Endothelial cell of umbilical vein (primary cell): Measurements from ENCODE around the gene PDPN. TPM values are rescaled to one million over a fixed set of nuclear protein-coding genes. Genes with fewer than 3 reads are reported as not detected.

Source experiments
- BruUV-seq: library from RNA; stranded (reverse); fragments of 400-500 nt; replicated peaks from 2 replicates; lab custom pipeline; 2021; lab: Mats Ljungman, UMichigan
- CTCF ChIA-PET: fragments of 300-600, 350-600 bp; sonication (Branson Sonifier 250); formaldehyde crosslinking; loops from one replicate; lab custom pipeline; 2021; ENCODE audit warnings: antibody characterized with exemption, inconsistent platforms; lab: Charles Lee
- POLR2A ChIA-PET: fragments of 300-600, 350-600 bp; sonication (Branson Sonifier 250); formaldehyde crosslinking; loops from one replicate; lab custom pipeline; 2021; ENCODE audit warnings: antibody characterized with exemption, inconsistent platforms; lab: Charles Lee
- DNase-seq: peaks from one replicate; pipeline ENCODE4 v3.0.0-alpha.2; 2011; ENCODE audit warnings: low read depth, low spot score
- FAIRE-seq: peaks from 2 replicates; lab custom pipeline; 2011; peaks lifted over from hg19 to GRCh38; lab: Jason Lieb, UNC
- H2AFZ ChIP-seq: 2 replicates; pipeline ENCODE4 v1.6.0; 2012; ENCODE audit warnings: low read depth, low read length, control low read depth, inconsistent platforms
- H3K27ac ChIP-seq: 2 replicates; pipeline ENCODE4 v1.5.1; 2011; ENCODE audit warnings: low read depth, mild to moderate bottlenecking, control low read depth, low read length, moderate library complexity; ENCODE audit not compliant: insufficient read depth
- H3K27me3 ChIP-seq, 2 experiments: 2 replicates each; pipeline versions ENCODE4 v1.6.0 to v1.6.1; 2011; ENCODE audit warnings: low read length in 2 of 2, mixed read lengths in 1 of 2; ENCODE audit not compliant: control insufficient read depth in 2 of 2, insufficient read depth in 2 of 2
- H3K36me3 ChIP-seq, 2 experiments: 2 replicates in 1 of 2; 3 replicates in 1 of 2; pipeline ENCODE4 v1.5.1; 2011; ENCODE audit warnings: low read length in 2 of 2, mild to moderate bottlenecking in 1 of 2, moderate library complexity in 1 of 2; ENCODE audit not compliant: control insufficient read depth in 2 of 2, insufficient read depth in 2 of 2; ENCODE audit errors: extremely low read depth in 1 of 2
- H3K4me1 ChIP-seq: 3 replicates; pipeline ENCODE4 v1.5.1; 2011; ENCODE audit warnings: mild to moderate bottlenecking, low read length; ENCODE audit not compliant: control insufficient read depth, insufficient read depth; ENCODE audit errors: extremely low read depth
- H3K4me2 ChIP-seq: 2 replicates; pipeline ENCODE4 v1.6.1; 2011; ENCODE audit warnings: low read length, control low read depth, mixed read lengths; ENCODE audit not compliant: insufficient read depth
- H3K4me3 ChIP-seq, 3 experiments: fragments of 200-600 bp in 1 of 3; sonication (generic), shearing (Covaris generic) in 1 of 3; replicated peaks in 1 of 3; 2 replicates each; pipeline ENCODE4 v1.5.1; 2011 to 2016; ENCODE audit warnings: control low read depth in 3 of 3, low read length in 3 of 3, mild to moderate bottlenecking in 2 of 3, inconsistent platforms in 1 of 3, low read depth in 1 of 3, moderate library complexity in 1 of 3; ENCODE audit not compliant: insufficient read depth in 1 of 3
- H3K79me2 ChIP-seq: 2 replicates; pipeline ENCODE4 v1.6.0; 2012; ENCODE audit warnings: low read length, inconsistent platforms; ENCODE audit not compliant: control insufficient read depth, insufficient read depth
- H3K9ac ChIP-seq: replicated peaks from 2 replicates; pipeline ENCODE3; 2011; ENCODE audit warnings: low read length, control low read depth; ENCODE audit not compliant: insufficient read depth; ENCODE audit errors: extremely low read depth
- H3K9me1 ChIP-seq: replicated peaks from 3 replicates; pipeline ENCODE4 v1.6.0; 2011; ENCODE audit warnings: mild to moderate bottlenecking, low read length; ENCODE audit not compliant: control insufficient read depth, insufficient read depth; ENCODE audit errors: extremely low read depth
- H3K9me3 ChIP-seq: replicated peaks from 2 replicates; pipeline ENCODE4 v1.5.1; 2012; ENCODE audit warnings: low read length, inconsistent platforms; ENCODE audit not compliant: control insufficient read depth, insufficient read depth
- H4K20me1 ChIP-seq: replicated peaks from 2 replicates; pipeline ENCODE3; 2011; ENCODE audit warnings: mild to moderate bottlenecking, low read length; ENCODE audit not compliant: control insufficient read depth, insufficient read depth; ENCODE audit errors: extremely low read depth
- CTCF ChIP-seq, 2 donors: IDR thresholded peaks; 1 replicate in 1 of 2; 2 replicates in 1 of 2; pipeline ENCODE4 v1.5.1; 2011; ENCODE audit warnings: low read length in 2 of 2, mild to moderate bottlenecking in 2 of 2, moderate library complexity in 2 of 2, control low read depth in 1 of 2, inconsistent platforms in 1 of 2, low read depth in 1 of 2; ENCODE audit not compliant: insufficient read depth in 1 of 2; ENCODE audit errors: extremely low read depth in 1 of 2
- EZH2 ChIP-seq: IDR thresholded peaks from 2 replicates; pipeline ENCODE4 v1.6.1; 2012; ENCODE audit warnings: borderline replicate concordance, low read depth, mild to moderate bottlenecking, moderate library complexity, low read length, inconsistent platforms; ENCODE audit not compliant: severe bottlenecking
- FOS ChIP-seq: IDR thresholded peaks from 2 replicates; pipeline ENCODE4 v1.6.1; 2011; ENCODE audit warnings: mild to moderate bottlenecking, low read length, moderate library complexity, borderline replicate concordance; ENCODE audit not compliant: insufficient read depth
- GATA2 ChIP-seq: IDR thresholded peaks from 2 replicates; pipeline ENCODE4 v1.7.0; 2011; ENCODE audit warnings: low read depth, mild to moderate bottlenecking, moderate library complexity, mixed read lengths, low read length; ENCODE audit not compliant: insufficient read length, insufficient read depth
- JUN ChIP-seq: IDR thresholded peaks from 2 replicates; pipeline ENCODE4 v1.6.1; 2011; ENCODE audit warnings: borderline replicate concordance, low read depth; ENCODE audit not compliant: insufficient read length, insufficient read depth
- MAX ChIP-seq: IDR thresholded peaks from 2 replicates; pipeline ENCODE4 v1.6.1; 2011; ENCODE audit not compliant: insufficient read depth, insufficient read length
- MYC ChIP-seq: IDR thresholded peaks from one replicate; pipeline ENCODE4 v1.6.1; 2011; ENCODE audit warnings: mild to moderate bottlenecking, low read depth, low read length
- POLR2A ChIP-seq: IDR thresholded peaks from 2 replicates; pipeline ENCODE4 v1.6.1; 2012; ENCODE audit warnings: low read depth, mild to moderate bottlenecking, control low read depth, low read length
- POLR2AphosphoS5 ChIP-seq: IDR thresholded peaks from 2 replicates; pipeline ENCODE4 v1.6.1; 2012; ENCODE audit warnings: low read depth, mild to moderate bottlenecking, control low read depth, low read length, moderate library complexity; ENCODE audit not compliant: insufficient read depth
- dilution Hi-C: fragments of 300-500 bp; cut with MboI; formaldehyde crosslinking; loops from one replicate; pipeline ENCODE4 v1.15.0; 2019; ENCODE audit warnings: low sequenced_read_pairs; ENCODE audit not compliant: extremely low pct_ligation_motif_present
- intact Hi-C: fragments of 100-400 bp; cut with micrococcal nuclease; formaldehyde crosslinking; loops from one replicate; pipeline ENCODE4 v1.10.0; 2022
- polyA plus RNA-seq, 4 experiments: library from polyadenylated mRNA; depleted of rRNA in 3 of 4; stranded (reverse) in 3 of 4; unstranded in 1 of 4; fragments of >200 nt; gene quantifications; 2 replicates each; pipeline versions ENCODE4 v1.2.1 to v1.2.3, GENCODE V29; 2011 to 2012; ENCODE audit warnings: missing spikeins in 1 of 4
- total RNA-seq: library from RNA; stranded (reverse); gene quantifications from 2 replicates; pipeline ENCODE4 v1.2.3, GENCODE V29; 2021

Gene PDPN
- total and polyA plus RNA-seq, 2 donors (not counting 3 experiments of a cell fraction or from before 2014, with no cell fraction given), result not detected

GRCh38 chr1:13643017-13643416 is 59.4 kb downstream of the PDPN start:
- no peak overlapping the region for H3K27ac ChIP-seq
- ChIA-PET CTCF (no interaction called here), POLR2A (no interaction called here)
- H3K36me3 ChIP-seq, result no peaks in the 10 kb centered on the region
- H3K4me3 ChIP-seq, result no peak overlapping the region
- BruUV-seq, result no TSS peak
- no peak for DNase-seq
- no peaks in the 10 kb centered on the region for H3K4me1 ChIP-seq
- TF ChIP-seq JUN (no peak), POLR2AphosphoS5 (no peak), MYC (no peak), GATA2 (no peak), CTCF (IDR thresholded peaks at IDR 0.05; ENCODE audit: extremely low read depth in 1 of 2, insufficient read depth in 1 of 2, low read depth in 1 of 2, low read length in 2 of 2) (no peak), EZH2 (no peak), POLR2A (no peak), FOS (no peak), MAX (no peak)
- FAIRE-seq, result no peak
- no peak overlapping the region for H3K4me2 ChIP-seq
- peaks cover 6% of the 10 kb centered on the region for H3K9me3 ChIP-seq
- intact Hi-C loops, result no loop called here
- no peaks in the 10 kb centered on the region for H3K79me2 ChIP-seq
- dilution Hi-C loops, result no loop called here
- no peak overlapping the region for H2AFZ ChIP-seq
- H3K9ac ChIP-seq, result no peak overlapping the region
- H3K27me3 ChIP-seq, result no peaks in the 10 kb centered on the region
- H3K9me1 ChIP-seq, result no peaks in the 10 kb centered on the region
- no peaks in the 10 kb centered on the region for H4K20me1 ChIP-seq
